Suprapubic skin (tissue), 4 donors: ENCODE data around the gene SMIM13. TPM values are rescaled to one million over a fixed set of nuclear protein-coding genes. Genes with fewer than 3 reads are reported as not detected.

Source experiments
- DNase-seq, 2 donors: peaks; one replicate each; pipeline ENCODE4 v3.0.0-alpha.2; 2019; ENCODE audit warnings: low spot score in 2 of 2
- H3K27ac ChIP-seq: fragments of 200-600 bp; sonication (generic); one replicate; pipeline ENCODE4 v1.5.1; 2019
- H3K27me3 ChIP-seq: fragments of 200-600 bp; sonication (generic); one replicate; pipeline ENCODE4 v1.5.1; 2019
- H3K36me3 ChIP-seq: fragments of 200-600 bp; sonication (generic); one replicate; pipeline ENCODE4 v1.5.1; 2019
- H3K4me1 ChIP-seq: fragments of 200-600 bp; sonication (generic); one replicate; pipeline ENCODE4 v1.5.1; 2019
- H3K4me3 ChIP-seq: fragments of 200-600 bp; sonication (generic); one replicate; pipeline ENCODE4 v1.5.1; 2019; ENCODE audit warnings: mild to moderate bottlenecking
- H3K9me3 ChIP-seq: fragments of 200-600 bp; sonication (generic); one replicate; pipeline ENCODE4 v1.5.1; 2019
- EP300 ChIP-seq: sonication (generic); formaldehyde crosslinking; IDR thresholded peaks from one replicate; pipeline ENCODE4 v1.6.1; 2017; ENCODE audit warnings: antibody characterized with exemption
- POLR2A ChIP-seq, 2 donors: fragments of 450-650 bp; IDR thresholded peaks; one replicate each; pipeline ENCODE4 v1.6.1; 2017; ENCODE audit warnings: antibody characterized with exemption in 2 of 2, mild to moderate bottlenecking in 2 of 2, moderate library complexity in 2 of 2
- POLR2AphosphoS5 ChIP-seq, 3 donors: sonication (generic); formaldehyde crosslinking; IDR thresholded peaks; one replicate each; pipeline ENCODE4 v1.6.1; 2017; ENCODE audit warnings: antibody characterized with exemption in 3 of 3
- WGBS: methylation state at CpG from one replicate; pipeline ENCODE4 v1.1.5; 2018; 5-methylcytosine and 5-hydroxymethylcytosine counted together
- total RNA-seq, 4 donors: library from RNA; depleted of rRNA; stranded (reverse); fragments of >200 nt; gene quantifications; one replicate each; pipeline ENCODE4 v1.1.0, GENCODE V29; 2016
- TF ChIP-seq, protein P1 (sequence below), 2 donors: fragments of 200-600 bp in 1 of 2; fragments of 450-650 bp in 1 of 2; sonication (generic) in 1 of 2; IDR thresholded peaks; one replicate each; pipeline ENCODE4 v1.5.1; 2016 to 2019; ENCODE audit warnings: antibody characterized with exemption in 2 of 2, mild to moderate bottlenecking in 1 of 2, moderate library complexity in 1 of 2

SMIM13 gene
- total RNA-seq, 4 donors from 2014 or later, result 9.3 to 15.6 (median 10.7) TPM

- Histone ChIP-seq H3K9me3 (no peaks in the 10 kb centered on the region), H3K4me1 (peaks cover 26% of the 10 kb centered on the region), H3K27me3 (no peaks in the 10 kb centered on the region), H3K27ac (no peak overlapping the region), H3K4me3 (no peak overlapping the region), H3K36me3 (no peaks in the 10 kb centered on the region)
- no peak for DNase-seq
- WGBS, result 100% methylated on average over 1 of the region's 1 CpG
- TF ChIP-seq, protein P1, sequence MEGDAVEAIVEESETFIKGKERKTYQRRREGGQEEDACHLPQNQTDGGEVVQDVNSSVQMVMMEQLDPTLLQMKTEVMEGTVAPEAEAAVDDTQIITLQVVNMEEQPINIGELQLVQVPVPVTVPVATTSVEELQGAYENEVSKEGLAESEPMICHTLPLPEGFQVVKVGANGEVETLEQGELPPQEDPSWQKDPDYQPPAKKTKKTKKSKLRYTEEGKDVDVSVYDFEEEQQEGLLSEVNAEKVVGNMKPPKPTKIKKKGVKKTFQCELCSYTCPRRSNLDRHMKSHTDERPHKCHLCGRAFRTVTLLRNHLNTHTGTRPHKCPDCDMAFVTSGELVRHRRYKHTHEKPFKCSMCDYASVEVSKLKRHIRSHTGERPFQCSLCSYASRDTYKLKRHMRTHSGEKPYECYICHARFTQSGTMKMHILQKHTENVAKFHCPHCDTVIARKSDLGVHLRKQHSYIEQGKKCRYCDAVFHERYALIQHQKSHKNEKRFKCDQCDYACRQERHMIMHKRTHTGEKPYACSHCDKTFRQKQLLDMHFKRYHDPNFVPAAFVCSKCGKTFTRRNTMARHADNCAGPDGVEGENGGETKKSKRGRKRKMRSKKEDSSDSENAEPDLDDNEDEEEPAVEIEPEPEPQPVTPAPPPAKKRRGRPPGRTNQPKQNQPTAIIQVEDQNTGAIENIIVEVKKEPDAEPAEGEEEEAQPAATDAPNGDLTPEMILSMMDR (IDR thresholded peaks at IDR 0.05), result no peak
- TF ChIP-seq POLR2A (IDR thresholded peaks at IDR 0.05) (no peak), POLR2AphosphoS5 (IDR thresholded peaks at IDR 0.05) (no peak), EP300 (no peak)
Observed at GRCh38 chr6:11098004-11098403, 4.4 kb downstream of the SMIM13 start.

GRCh38 chr6:11101417-11101816 is 7.8 kb downstream of the SMIM13 start:
- TF ChIP-seq, protein P1 (IDR thresholded peaks at IDR 0.05), result no peak
- TF ChIP-seq POLR2AphosphoS5 (IDR thresholded peaks at IDR 0.05), result no peak
- no peak for TF ChIP-seq POLR2A (IDR thresholded peaks at IDR 0.05)
- no peak for TF ChIP-seq EP300
- DNase-seq, result no peak
- Histone ChIP-seq H3K4me3 (no peak overlapping the region), H3K27ac (no peak overlapping the region), H3K9me3 (no peaks in the 10 kb centered on the region), H3K4me1 (peaks cover 7% of the 10 kb centered on the region), H3K27me3 (no peaks in the 10 kb centered on the region), H3K36me3 (no peaks in the 10 kb centered on the region)
- 95% methylated on average over 5 of the region's 5 CpGs for WGBS

DNA sequence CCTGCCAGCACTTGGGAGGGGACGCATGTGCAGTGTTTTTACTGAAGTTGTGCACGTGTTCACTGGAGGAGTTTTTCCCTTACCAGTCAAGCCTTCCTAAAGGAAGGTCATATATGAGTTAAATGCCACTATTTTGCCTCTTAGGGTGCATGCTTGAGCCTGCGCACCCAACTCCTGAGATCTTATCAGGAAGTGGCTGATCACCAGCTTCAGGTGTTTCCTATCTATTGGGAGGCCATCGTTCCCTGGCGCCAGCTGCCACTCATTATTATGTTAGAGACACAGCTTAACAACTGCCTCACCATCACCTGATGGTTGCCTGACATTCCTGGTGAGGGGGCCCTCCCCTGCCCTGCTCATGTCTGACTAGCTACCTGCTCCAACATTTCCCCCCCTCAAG is 9.4 kb downstream of the SMIM13 start:
- Histone ChIP-seq H3K27me3 (no peaks in the 10 kb centered on the region), H3K9me3 (no peaks in the 10 kb centered on the region), H3K27ac (no peak overlapping the region), H3K4me1 (peaks cover 5% of the 10 kb centered on the region), H3K36me3 (no peaks in the 10 kb centered on the region), H3K4me3 (no peak overlapping the region)
- TF ChIP-seq, protein P1 (IDR thresholded peaks at IDR 0.05), result no peak
- TF ChIP-seq POLR2A (IDR thresholded peaks at IDR 0.05), result no peak
- no peak for TF ChIP-seq EP300
- no peak for TF ChIP-seq POLR2AphosphoS5 (IDR thresholded peaks at IDR 0.05)
- 58% methylated on average over 5 of the region's 5 CpGs for WGBS
- no peak for DNase-seq

DNA sequence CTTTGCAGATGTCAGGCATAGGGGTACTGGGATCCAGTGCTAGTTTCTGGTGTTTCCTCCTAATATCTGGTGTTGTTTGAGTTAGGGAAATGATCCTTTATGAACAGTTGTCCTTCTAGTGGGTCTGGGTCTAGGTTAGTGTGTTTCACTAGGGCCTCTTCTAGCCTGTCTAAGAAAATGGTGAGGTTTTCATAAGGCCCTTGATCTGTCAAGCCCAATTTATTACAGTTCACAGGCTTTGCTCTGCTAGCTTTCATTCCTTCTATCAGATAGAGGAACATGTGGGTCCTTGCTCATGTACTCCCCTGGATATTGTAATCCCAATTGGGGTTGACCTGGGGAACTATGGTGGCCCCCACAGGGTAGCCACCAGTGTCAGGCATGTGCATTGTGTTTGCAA is 15.1 kb downstream of the SMIM13 start:
- no peak overlapping the region for H3K4me3 ChIP-seq
- DNase-seq, result no peak
- no peaks in the 10 kb centered on the region for H3K9me3 ChIP-seq
- no peaks in the 10 kb centered on the region for H3K36me3 ChIP-seq
- peaks cover 5% of the 10 kb centered on the region for H3K4me1 ChIP-seq
- no peaks in the 10 kb centered on the region for H3K27me3 ChIP-seq
- no peak overlapping the region for H3K27ac ChIP-seq
- TF ChIP-seq EP300, result no peak
- no peak for TF ChIP-seq POLR2AphosphoS5 (IDR thresholded peaks at IDR 0.05)
- TF ChIP-seq, protein P1 (IDR thresholded peaks at IDR 0.05), result no peak
- no peak for TF ChIP-seq POLR2A (IDR thresholded peaks at IDR 0.05)

DNA sequence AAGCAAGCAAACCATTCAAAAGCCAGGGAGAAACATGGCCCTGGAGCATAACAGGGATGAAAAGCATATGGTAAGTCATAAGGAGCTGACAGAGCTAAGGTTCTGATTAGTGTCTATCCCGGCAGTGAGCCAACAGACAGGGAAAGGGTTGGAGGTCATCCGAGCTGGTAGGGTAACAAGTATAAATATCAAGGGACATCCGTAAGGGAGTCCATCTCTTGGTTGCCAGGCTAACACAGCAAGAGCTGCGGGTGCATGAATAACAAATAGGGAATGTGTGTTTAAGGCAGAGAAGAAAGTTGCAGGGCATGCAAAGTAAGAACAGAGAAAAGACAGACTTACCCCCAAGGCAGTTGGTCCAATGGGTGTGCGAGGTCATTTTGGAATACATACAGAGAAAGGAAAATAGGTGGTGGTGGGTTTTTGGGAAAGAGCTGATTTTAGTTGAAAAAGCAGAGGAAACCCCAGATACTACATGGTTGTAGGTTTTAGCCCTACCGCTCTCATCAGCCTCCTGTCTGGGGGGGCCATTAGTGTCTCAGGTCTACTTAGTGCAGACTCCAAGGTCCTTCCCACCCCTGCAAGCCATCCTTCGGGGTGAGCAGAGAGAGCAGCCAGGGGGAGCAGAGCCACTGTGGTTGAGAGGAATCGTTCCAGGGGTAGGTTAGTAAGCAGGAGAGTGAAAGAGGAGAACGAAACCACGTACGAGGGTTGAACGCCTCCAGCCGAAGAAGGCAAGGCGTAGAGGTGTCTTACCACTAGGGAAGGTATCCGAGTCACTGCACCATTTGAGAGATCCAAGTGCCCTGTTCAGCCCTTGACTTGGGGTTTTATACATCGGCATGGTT is 17.5 kb downstream of the SMIM13 start, which contains the start of gene ERVFRD-1:
Gene ERVFRD-1 (minus strand): TSS at position 805 of the 848 bp plus-strand sequence. CDS start 6,415 bp downstream, outside the sequence.
- H3K36me3 ChIP-seq, result no peaks in the 10 kb centered on the region
- DNase-seq, result no peak
- H3K9me3 ChIP-seq, result no peaks in the 10 kb centered on the region
- peaks cover 5% of the 10 kb centered on the region for H3K4me1 ChIP-seq
- no peaks in the 10 kb centered on the region for H3K27me3 ChIP-seq
- H3K4me3 ChIP-seq, result no peak within 1 kb of the TSS
- TF ChIP-seq, protein P1 (IDR thresholded peaks at IDR 0.05), result no peak
- TF ChIP-seq POLR2AphosphoS5 (IDR thresholded peaks at IDR 0.05) (no peak), POLR2A (IDR thresholded peaks at IDR 0.05) (no peak), EP300 (no peak)
- WGBS, result 90% methylated on average over 16 of the region's 16 CpGs
- no peak within 1 kb of the TSS for H3K27ac ChIP-seq
